Stimulated activated CD4-positive, alpha-beta T cell treated with anti-CD3 and anti-CD28 coated beads, Interleukin-2, amount 100 ng/mL, for 24 hours (primary cell): ENCODE results near the gene CPNE5.

Source experiments
- DNase-seq, 2 donors: peaks; one replicate each; pipeline ENCODE4 v3.0.0-alpha.2; 2020

CPNE5 gene

DNA sequence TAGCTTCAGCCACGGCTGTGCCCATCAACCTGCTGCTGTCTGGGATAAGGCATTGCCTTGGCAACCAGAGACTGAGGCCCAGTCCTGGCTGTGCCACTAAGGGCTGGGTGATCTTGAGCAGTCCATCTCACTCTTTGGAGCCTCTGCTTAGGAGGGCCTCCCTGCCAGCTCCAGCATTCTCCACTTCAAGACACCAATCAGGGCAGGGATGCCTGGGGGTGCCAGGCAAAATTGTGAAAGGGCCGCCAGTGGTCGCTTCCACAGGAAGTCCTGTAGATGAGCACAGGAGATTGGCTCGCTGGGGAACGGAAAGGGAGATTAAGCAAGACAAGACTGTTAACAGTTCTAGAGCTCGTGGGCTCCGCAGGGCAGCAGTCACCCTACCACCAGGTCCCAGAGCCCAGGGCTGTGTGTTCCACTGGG is 141.8 kb downstream of the CPNE5 start, which contains the start of gene RAB44:
RAB44 (plus strand) TSS at position 346 of the 423 bp plus-strand sequence. CDS start 6,410 bp downstream, outside the sequence.
- no peak for DNase-seq

GRCh38 chr6:36695414-36695813 is 143.8 kb downstream of the CPNE5 start:
- DNase-seq, result no peak

- no peak for DNase-seq
These were observed 144.6 kb downstream of the CPNE5 start for GRCh38 chr6:36694616-36695015.

GRCh38 chr6:36692861-36693702 is 146.2 kb downstream of the CPNE5 start:
- no peak for DNase-seq

GRCh38 chr6:36692220-36692619 is 147.0 kb downstream of the CPNE5 start:
- no peak for DNase-seq

GRCh38 chr6:36691612-36692011 is 147.6 kb downstream of the CPNE5 start:
- DNase-seq, result no peak

GRCh38 chr6:36691011-36691410 is 148.2 kb downstream of the CPNE5 start:
- DNase-seq, result no peak
